ENCODE measurements around the gene WDR17.
"Not testable (repeated sequence)": the region's sequence is repeated elsewhere in the genome, so short reads cannot be mapped to it uniquely, and the experiment has no call there.

Gene WDR17

DNA sequence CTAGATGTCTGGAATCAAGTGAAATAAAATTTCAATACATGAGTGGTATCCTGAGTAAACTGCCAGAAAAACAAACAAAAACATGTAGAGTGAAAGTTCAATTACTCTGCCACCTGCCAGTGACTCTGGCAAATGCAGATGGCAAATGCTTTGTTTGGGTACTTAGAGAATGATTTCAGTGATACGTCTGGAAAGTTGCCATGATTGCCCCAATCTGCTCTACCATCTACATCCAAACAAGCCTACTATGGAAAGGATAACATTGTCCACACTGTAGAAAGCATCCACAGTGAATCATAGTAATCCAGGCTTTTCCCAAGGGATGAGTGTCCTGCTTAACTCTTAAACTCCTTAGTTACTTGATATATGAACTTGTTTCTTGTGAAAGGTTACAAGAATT lies 126.3 kb downstream of the WDR17 start:
- H3K9ac ChIP-seq (ENCODE audit: low read depth, low read length) = no peak overlapping the region
- no peak overlapping the region for H3K27ac ChIP-seq (ENCODE audit: low read depth, low read length)
- no peak overlapping the region for H3K4me3 ChIP-seq (ENCODE audit: low read depth, low read length)
- H3K4me1 ChIP-seq (ENCODE audit: control insufficient read depth, insufficient read depth, low read length) = peaks cover 28% of the 10 kb centered on the region
- no peaks in the 10 kb centered on the region for H3K27me3 ChIP-seq (ENCODE audit: control insufficient read depth, insufficient read depth, low read length)
- H3K9me3 ChIP-seq (ENCODE audit: control insufficient read depth, insufficient read depth, low read length) = no peaks in the 10 kb centered on the region
- H3K36me3 ChIP-seq (ENCODE audit: control insufficient read depth, insufficient read depth, low read length) = no peaks in the 10 kb centered on the region

DNA sequence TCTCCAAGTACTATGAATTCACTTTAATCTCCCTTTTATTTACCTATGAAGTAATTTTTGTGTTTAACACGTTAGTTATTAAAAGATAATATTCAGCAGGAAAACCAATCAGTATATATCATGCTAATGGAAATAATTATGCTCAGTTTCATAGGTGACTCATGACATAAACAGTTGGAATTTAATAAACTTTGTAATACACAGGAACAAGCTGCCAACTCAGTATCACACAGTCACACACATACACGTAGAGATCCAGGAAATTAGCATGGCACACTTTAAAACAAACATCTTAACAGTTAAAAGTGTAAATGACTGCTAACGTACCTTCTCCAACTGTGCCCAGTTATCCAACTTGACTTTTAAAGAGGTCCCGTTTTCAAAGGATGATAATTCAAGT lies 127.5 kb downstream of the WDR17 start:
- no peaks in the 10 kb centered on the region for H3K36me3 ChIP-seq (ENCODE audit: control insufficient read depth, insufficient read depth, low read length)
- no peaks in the 10 kb centered on the region for H3K27me3 ChIP-seq (ENCODE audit: control insufficient read depth, insufficient read depth, low read length)
- no peak overlapping the region for H3K27ac ChIP-seq (ENCODE audit: low read depth, low read length)
- no peak overlapping the region for H3K9ac ChIP-seq (ENCODE audit: low read depth, low read length)
- no peaks in the 10 kb centered on the region for H3K9me3 ChIP-seq (ENCODE audit: control insufficient read depth, insufficient read depth, low read length)
- H3K4me1 ChIP-seq (ENCODE audit: control insufficient read depth, insufficient read depth, low read length) = peaks cover 21% of the 10 kb centered on the region
- no peak overlapping the region for H3K4me3 ChIP-seq (ENCODE audit: low read depth, low read length)

DNA sequence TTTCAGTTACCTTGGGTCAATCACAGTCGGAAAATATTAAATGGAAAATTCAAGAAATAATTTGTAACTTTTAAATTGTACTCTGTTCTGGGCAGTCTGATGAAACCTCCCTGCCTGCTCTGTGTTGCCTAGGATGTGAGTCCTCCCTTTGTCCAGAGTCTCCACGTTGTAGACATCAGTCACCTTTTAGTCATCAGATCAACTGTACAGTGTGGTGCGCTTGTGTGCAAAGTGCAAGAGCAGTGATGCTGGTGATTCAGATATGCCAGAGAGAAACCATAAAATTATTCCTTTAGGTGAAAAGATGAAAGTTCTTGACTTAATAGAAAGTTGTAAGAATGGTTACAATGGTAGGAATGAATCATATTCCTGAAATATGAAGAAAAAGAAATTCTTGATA lies 128.3 kb downstream of the WDR17 start:
- H3K9me3 ChIP-seq (ENCODE audit: control insufficient read depth, insufficient read depth, low read length) = no peaks in the 10 kb centered on the region
- H3K4me1 ChIP-seq (ENCODE audit: control insufficient read depth, insufficient read depth, low read length) = peaks cover 15% of the 10 kb centered on the region
- H3K36me3 ChIP-seq (ENCODE audit: control insufficient read depth, insufficient read depth, low read length) = no peaks in the 10 kb centered on the region
- H3K4me3 ChIP-seq (ENCODE audit: low read depth, low read length) = no peak overlapping the region
- H3K27ac ChIP-seq (ENCODE audit: low read depth, low read length) = no peak overlapping the region
- no peaks in the 10 kb centered on the region for H3K27me3 ChIP-seq (ENCODE audit: control insufficient read depth, insufficient read depth, low read length)
- H3K9ac ChIP-seq (ENCODE audit: low read depth, low read length) = no peak overlapping the region

DNA sequence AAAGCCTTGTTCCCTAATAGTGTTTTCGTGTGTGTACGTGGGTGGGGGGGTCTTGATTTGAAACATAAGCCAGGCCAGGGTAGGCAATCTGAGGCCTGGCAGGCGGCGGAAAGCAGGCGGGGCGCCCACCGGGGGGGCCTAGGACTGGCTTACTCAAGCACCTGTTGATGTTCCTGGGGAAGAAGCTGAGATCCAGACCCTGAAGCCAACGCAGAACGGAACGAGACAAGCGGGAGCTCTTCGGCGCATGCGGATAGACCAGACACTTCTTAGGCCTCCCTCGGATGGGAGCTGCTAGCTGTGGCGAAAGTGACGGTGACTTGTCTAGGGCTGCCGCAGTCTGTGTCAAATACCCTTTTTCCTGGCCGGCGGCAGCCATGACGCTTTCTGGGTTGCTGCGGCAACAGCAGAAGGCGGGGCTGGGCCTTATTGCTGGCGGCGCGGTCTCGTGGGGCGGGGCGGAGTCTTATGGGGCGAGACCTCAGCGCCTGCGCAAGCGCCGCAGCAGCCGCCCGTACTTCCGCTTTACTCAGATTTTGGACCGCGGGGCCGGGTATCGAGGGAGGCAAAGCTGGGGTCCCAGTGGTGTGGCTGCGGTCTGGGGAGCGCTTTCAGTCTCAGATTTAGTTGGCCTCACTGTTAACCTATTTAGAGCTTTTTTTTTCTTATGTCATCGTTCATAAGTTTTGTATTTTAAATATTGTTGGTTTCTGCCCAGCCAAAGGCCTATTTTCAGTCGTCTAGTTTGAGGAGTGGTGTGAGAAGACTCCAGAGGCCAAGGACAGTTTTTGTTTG lies 129.7 kb downstream of the WDR17 start, which contains the start of gene SPATA4:
Gene SPATA4 (minus strand): TSS at position 402 of the 795 bp plus-strand sequence. CDS start 23 bp downstream, at position 379.
- no peaks in the 10 kb centered on the region for H3K27me3 ChIP-seq (ENCODE audit: control insufficient read depth, insufficient read depth, low read length)
- H3K9me3 ChIP-seq (ENCODE audit: control insufficient read depth, insufficient read depth, low read length) = no peaks in the 10 kb centered on the region
- H3K27ac ChIP-seq (ENCODE audit: low read depth, low read length) = peak within 1 kb of the TSS; percentile 76
- H3K4me1 ChIP-seq (ENCODE audit: control insufficient read depth, insufficient read depth, low read length) = peaks cover 15% of the 10 kb centered on the region
- H3K4me3 ChIP-seq (ENCODE audit: low read depth, low read length) = peak within 1 kb of the TSS; percentile 85
- H3K36me3 ChIP-seq (ENCODE audit: control insufficient read depth, insufficient read depth, low read length) = no peaks in the 10 kb centered on the region
- 0 out of 2 replicates have a peak within 1 kb of the TSS, but pooled peaks have one; percentile 43 for H3K9ac ChIP-seq (ENCODE audit: low read depth, low read length)

DNA sequence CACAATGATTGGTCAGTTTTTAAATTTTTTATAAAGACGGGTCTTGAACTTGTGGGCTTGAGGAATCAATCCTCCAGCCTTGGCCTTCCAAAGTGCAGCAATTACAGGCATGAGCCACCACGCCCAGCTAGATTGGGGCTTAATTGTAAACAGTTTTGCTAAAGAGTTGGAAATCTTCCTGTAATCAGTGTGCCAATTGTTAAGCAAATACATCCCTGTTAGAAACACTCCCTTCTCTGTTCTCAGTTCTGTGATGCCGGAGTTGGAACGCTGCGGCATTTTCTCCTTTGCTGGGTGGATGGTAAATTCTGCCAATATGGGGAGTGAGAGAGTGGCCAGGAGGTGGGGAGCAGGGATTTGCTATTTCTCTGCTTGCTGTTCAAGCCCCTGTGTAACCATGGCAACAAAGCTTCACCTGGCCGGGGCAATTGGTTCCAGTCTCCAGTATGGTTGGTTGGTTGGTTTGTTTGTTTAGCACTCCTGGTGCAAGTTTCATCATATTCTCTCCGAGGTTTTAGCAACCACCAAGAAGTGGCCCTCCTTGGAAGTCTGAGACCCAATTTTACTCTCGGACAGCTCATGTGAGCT lies 132.8 kb downstream of the WDR17 start:
- no peak overlapping the region for H3K9ac ChIP-seq (ENCODE audit: low read depth, low read length)
- H3K4me1 ChIP-seq (ENCODE audit: control insufficient read depth, insufficient read depth, low read length) = peaks cover 7% of the 10 kb centered on the region
- no peaks in the 10 kb centered on the region for H3K36me3 ChIP-seq (ENCODE audit: control insufficient read depth, insufficient read depth, low read length)
- H3K4me3 ChIP-seq (ENCODE audit: low read depth, low read length) = no peak overlapping the region
- no peak overlapping the region for H3K27ac ChIP-seq (ENCODE audit: low read depth, low read length)
- no peaks in the 10 kb centered on the region for H3K9me3 ChIP-seq (ENCODE audit: control insufficient read depth, insufficient read depth, low read length)
- H3K27me3 ChIP-seq (ENCODE audit: control insufficient read depth, insufficient read depth, low read length) = no peaks in the 10 kb centered on the region

DNA sequence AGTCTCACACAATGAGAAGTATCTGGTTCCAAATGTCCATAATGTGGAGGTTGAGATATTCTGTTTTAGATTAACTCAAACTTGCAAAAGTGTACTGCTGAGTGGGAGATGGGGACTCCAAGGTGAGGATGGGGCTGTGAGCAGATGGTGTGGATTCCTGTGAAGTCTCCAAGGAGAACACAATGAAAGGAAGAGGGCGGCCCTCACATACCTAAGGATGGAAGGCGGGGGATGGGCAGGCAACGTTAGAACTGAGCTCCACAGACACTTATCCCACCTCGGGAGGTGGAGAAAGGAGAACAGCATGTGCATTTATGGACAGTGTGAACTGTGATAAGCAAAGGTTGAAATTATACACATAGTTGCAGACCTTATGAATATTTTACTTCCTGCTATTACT lies 139.7 kb downstream of the WDR17 start:
- Histone ChIP-seq H3K27me3 (ENCODE audit: control insufficient read depth, insufficient read depth, low read length) (no peaks in the 10 kb centered on the region), H3K9ac (ENCODE audit: low read depth, low read length) (no peak overlapping the region), H3K4me1 (ENCODE audit: control insufficient read depth, insufficient read depth, low read length) (no peaks in the 10 kb centered on the region), H3K27ac (ENCODE audit: low read depth, low read length) (no peak overlapping the region), H3K4me3 (ENCODE audit: low read depth, low read length) (no peak overlapping the region), H3K9me3 (ENCODE audit: control insufficient read depth, insufficient read depth, low read length) (no peaks in the 10 kb centered on the region), H3K36me3 (ENCODE audit: control insufficient read depth, insufficient read depth, low read length) (no peaks in the 10 kb centered on the region)

DNA sequence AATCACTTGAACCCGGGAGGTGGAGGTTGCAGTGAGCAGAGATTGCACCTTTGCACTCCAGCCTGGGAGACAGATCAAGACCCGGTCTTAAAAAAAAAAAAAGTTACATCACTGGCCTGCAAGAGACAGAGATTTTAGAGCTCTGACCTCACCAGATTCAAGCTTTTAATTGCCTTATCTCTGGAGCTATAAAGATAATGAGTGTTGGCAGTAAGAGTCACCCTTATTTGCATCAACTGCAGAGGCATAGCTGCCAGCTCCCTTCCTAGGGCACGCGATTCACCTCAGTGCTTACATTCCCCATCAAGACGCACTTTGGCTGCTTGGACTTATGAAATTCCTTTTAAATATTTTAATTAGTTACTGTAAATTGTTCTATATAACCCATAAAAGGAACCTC lies 142.2 kb downstream of the WDR17 start:
- Histone ChIP-seq H3K27me3 (ENCODE audit: control insufficient read depth, insufficient read depth, low read length) (no peaks in the 10 kb centered on the region), H3K4me1 (ENCODE audit: control insufficient read depth, insufficient read depth, low read length) (no peaks in the 10 kb centered on the region), H3K27ac (ENCODE audit: low read depth, low read length) (no peak overlapping the region), H3K36me3 (ENCODE audit: control insufficient read depth, insufficient read depth, low read length) (no peaks in the 10 kb centered on the region), H3K9me3 (ENCODE audit: control insufficient read depth, insufficient read depth, low read length) (no peaks in the 10 kb centered on the region), H3K4me3 (ENCODE audit: low read depth, low read length) (no peak overlapping the region), H3K9ac (ENCODE audit: low read depth, low read length) (no peak overlapping the region)

DNA sequence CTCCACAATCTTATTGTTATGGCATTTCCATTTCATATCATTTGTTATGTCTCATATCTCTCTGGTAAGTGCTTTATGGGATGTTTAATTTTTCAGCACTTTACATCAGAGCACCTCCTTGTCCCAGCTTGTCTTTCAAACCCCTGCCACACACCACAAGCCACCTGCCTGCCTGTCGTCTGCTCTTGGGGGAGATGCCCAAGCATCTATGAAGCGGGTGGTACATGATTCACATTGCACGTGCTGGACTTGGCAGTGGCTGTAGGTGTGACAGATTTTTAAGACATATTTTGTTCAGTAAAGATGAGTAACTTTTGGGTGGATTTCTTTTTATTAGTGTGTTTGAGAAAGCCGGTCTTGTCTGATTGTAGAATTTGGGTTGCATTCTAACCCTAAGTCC lies 143.9 kb downstream of the WDR17 start:
- no peaks in the 10 kb centered on the region for H3K4me1 ChIP-seq (ENCODE audit: control insufficient read depth, insufficient read depth, low read length)
- no peak overlapping the region for H3K4me3 ChIP-seq (ENCODE audit: low read depth, low read length)
- H3K9me3 ChIP-seq (ENCODE audit: control insufficient read depth, insufficient read depth, low read length) = no peaks in the 10 kb centered on the region
- no peaks in the 10 kb centered on the region for H3K27me3 ChIP-seq (ENCODE audit: control insufficient read depth, insufficient read depth, low read length)
- no peaks in the 10 kb centered on the region for H3K36me3 ChIP-seq (ENCODE audit: control insufficient read depth, insufficient read depth, low read length)
- H3K27ac ChIP-seq (ENCODE audit: low read depth, low read length) = no peak overlapping the region
- no peak overlapping the region for H3K9ac ChIP-seq (ENCODE audit: low read depth, low read length)

DNA sequence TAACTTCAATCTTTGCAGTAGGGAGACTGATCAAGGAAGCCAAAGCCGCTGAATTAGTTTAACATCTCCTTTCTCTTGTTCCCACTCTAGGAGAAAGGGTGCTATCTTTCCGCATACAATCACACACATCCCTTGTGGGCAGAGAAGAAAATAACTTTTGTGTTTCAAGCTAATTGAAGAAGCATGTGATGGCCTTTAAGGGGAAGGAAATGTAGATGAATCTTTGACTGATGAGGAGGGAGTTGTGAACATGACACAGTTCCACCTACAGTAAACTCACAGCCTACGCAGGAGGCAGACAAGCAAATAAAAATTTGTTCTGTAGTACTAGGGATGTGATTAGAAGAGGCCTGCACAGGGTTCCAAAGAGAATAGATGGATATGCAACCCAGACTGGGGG lies 144.5 kb downstream of the WDR17 start:
- Histone ChIP-seq H3K27ac (ENCODE audit: low read depth, low read length) (no peak overlapping the region), H3K9me3 (ENCODE audit: control insufficient read depth, insufficient read depth, low read length) (no peaks in the 10 kb centered on the region), H3K4me1 (ENCODE audit: control insufficient read depth, insufficient read depth, low read length) (no peaks in the 10 kb centered on the region), H3K4me3 (ENCODE audit: low read depth, low read length) (no peak overlapping the region), H3K9ac (ENCODE audit: low read depth, low read length) (no peak overlapping the region), H3K27me3 (ENCODE audit: control insufficient read depth, insufficient read depth, low read length) (no peaks in the 10 kb centered on the region), H3K36me3 (ENCODE audit: control insufficient read depth, insufficient read depth, low read length) (no peaks in the 10 kb centered on the region)

DNA sequence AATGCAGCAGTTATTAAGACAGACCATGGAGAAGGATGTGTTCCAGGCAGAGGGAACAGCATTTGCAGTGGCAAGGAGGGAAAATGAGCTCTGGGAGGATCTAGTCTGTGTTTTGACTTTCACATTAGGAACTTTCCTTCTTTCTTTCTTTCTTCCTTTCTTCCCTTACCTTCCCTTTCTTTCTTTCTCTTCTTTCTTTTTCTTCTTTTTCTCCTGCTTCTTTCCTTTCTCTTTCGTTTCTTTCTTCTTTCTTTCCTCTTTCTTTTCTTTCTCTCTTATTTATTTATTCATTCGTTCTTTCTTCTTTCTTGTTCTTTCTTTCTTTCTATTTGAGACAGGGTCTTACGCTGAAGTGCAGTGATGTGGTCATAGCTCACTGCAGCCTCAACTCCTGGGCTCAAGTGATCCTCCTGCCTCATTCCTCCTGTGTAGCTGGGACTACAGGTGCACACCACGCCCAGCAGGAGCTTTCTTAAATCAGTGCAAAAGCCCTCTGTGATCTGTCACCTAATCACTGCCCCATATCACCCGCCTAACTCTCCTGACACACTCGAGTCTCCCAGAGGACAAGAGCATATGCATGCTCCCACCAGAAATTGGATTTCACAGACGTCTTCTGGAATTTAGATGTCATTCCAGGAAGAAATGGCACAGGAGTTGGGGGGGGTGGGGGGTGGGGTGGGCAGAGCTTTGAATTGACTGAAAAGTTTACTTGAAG lies 145.1 kb downstream of the WDR17 start:
- H3K36me3 ChIP-seq (ENCODE audit: control insufficient read depth, insufficient read depth, low read length) = no peaks in the 10 kb centered on the region
- H3K27me3 ChIP-seq (ENCODE audit: control insufficient read depth, insufficient read depth, low read length) = no peaks in the 10 kb centered on the region
- no peak overlapping the region for H3K9ac ChIP-seq (ENCODE audit: low read depth, low read length)
- no peaks in the 10 kb centered on the region for H3K9me3 ChIP-seq (ENCODE audit: control insufficient read depth, insufficient read depth, low read length)
- no peak overlapping the region for H3K4me3 ChIP-seq (ENCODE audit: low read depth, low read length)
- H3K4me1 ChIP-seq (ENCODE audit: control insufficient read depth, insufficient read depth, low read length) = no peaks in the 10 kb centered on the region
- no peak overlapping the region for H3K27ac ChIP-seq (ENCODE audit: low read depth, low read length)

DNA sequence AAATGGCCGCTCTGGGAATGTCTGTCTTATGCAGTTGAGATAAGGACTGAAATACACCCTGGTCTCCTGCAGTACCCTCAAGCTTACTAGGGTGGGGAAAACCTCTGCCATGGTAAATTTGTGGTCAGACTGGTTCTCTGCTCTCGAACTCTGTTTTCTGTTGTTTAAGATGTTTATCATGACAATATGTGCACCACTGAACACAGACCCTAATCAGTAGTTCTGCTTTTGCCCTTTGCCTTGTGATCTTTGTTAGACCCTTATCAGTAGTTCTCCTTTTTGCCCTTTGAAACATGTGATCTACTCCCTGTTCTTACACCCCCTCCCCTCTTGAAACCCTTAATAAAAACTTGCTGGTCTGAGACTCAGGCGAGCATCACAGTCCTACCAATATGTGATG lies 146.7 kb downstream of the WDR17 start:
- H3K36me3 ChIP-seq (ENCODE audit: control insufficient read depth, insufficient read depth, low read length); H3K9me3 ChIP-seq (ENCODE audit: control insufficient read depth, insufficient read depth, low read length); H3K4me3 ChIP-seq (ENCODE audit: low read depth, low read length); H3K27ac ChIP-seq (ENCODE audit: low read depth, low read length); H3K27me3 ChIP-seq (ENCODE audit: control insufficient read depth, insufficient read depth, low read length); H3K9ac ChIP-seq (ENCODE audit: low read depth, low read length); H3K4me1 ChIP-seq (ENCODE audit: control insufficient read depth, insufficient read depth, low read length): not testable (repeated sequence)

All from HUES48 (cell line).